Effector memory CD4-positive, alpha-beta T cell (primary cell): Measurements from ENCODE around the gene FANCD2.

Source experiments
- DNase-seq, 3 donors: peaks; one replicate each; pipeline ENCODE4 v3.0.0-alpha.2; 2020
- H3K27ac ChIP-seq: 2 replicates; pipeline ENCODE4 v1.7.0; 2013; ENCODE audit warnings: mild to moderate bottlenecking, low read length, moderate library complexity; ENCODE audit not compliant: insufficient read depth, poor library complexity, severe bottlenecking
- H3K27me3 ChIP-seq: replicated peaks from 2 replicates; pipeline ENCODE4 v1.7.0; 2013; ENCODE audit warnings: mild to moderate bottlenecking, low read length; ENCODE audit not compliant: insufficient read depth, control insufficient read depth, poor library complexity, severe bottlenecking
- H3K36me3 ChIP-seq: 2 replicates; pipeline ENCODE4 v1.7.0; 2013; ENCODE audit warnings: mild to moderate bottlenecking, low read length, moderate library complexity; ENCODE audit not compliant: control insufficient read depth, insufficient read depth
- H3K4me1 ChIP-seq: 2 replicates; pipeline ENCODE4 v1.7.0; 2013; ENCODE audit warnings: low read length, mild to moderate bottlenecking; ENCODE audit not compliant: control insufficient read depth, insufficient read depth, poor library complexity, severe bottlenecking
- H3K4me3 ChIP-seq: 2 replicates; pipeline ENCODE4 v1.7.0; 2013; ENCODE audit warnings: low read length, low read depth, mild to moderate bottlenecking; ENCODE audit not compliant: insufficient read depth, poor library complexity, severe bottlenecking
- H3K9me3 ChIP-seq: 2 replicates; pipeline ENCODE4 v1.7.0; 2013; ENCODE audit warnings: mild to moderate bottlenecking, low read length, moderate library complexity; ENCODE audit not compliant: control insufficient read depth

FANCD2 gene

GRCh38 chr3:10093678-10094077 is 67.4 kb downstream of the FANCD2 start:
- H3K36me3 ChIP-seq = peaks cover 3% of the 10 kb centered on the region

GRCh38 chr3:10099041-10099440 is 72.8 kb downstream of the FANCD2 start:
- Histone ChIP-seq H3K9me3 (no peaks in the 10 kb centered on the region), H3K27ac (no peak overlapping the region), H3K27me3 (no peaks in the 10 kb centered on the region), H3K4me3 (no peak overlapping the region), H3K36me3 (no peaks in the 10 kb centered on the region), H3K4me1 (no peaks in the 10 kb centered on the region)
- no peak for DNase-seq

More at GRCh38 chr3:10093678-10094077, 67.4 kb downstream of the FANCD2 start:
- H3K27me3 ChIP-seq = no peaks in the 10 kb centered on the region
- no peaks in the 10 kb centered on the region for H3K9me3 ChIP-seq
- no peaks in the 10 kb centered on the region for H3K4me1 ChIP-seq
- H3K27ac ChIP-seq = no peak overlapping the region
- no peak overlapping the region for H3K4me3 ChIP-seq
- no peak for DNase-seq

- no peak overlapping the region for H3K27ac ChIP-seq
- H3K4me1 ChIP-seq = no peaks in the 10 kb centered on the region
- H3K36me3 ChIP-seq = no peaks in the 10 kb centered on the region
Observed at GRCh38 chr3:10106919-10107318, 80.7 kb downstream of the FANCD2 start.

GRCh38 chr3:10108091-10108490 is 81.9 kb downstream of the FANCD2 start, which contains the start of gene FANCD2OS:
Gene FANCD2OS (minus strand): TSS chr3:10108255. CDS start chr3:10104774, 3,481 bp downstream.
- no peaks in the 10 kb centered on the region for H3K36me3 ChIP-seq
- H3K27me3 ChIP-seq = no peaks in the 10 kb centered on the region
- no peak within 1 kb of the TSS for H3K4me3 ChIP-seq
- H3K4me1 ChIP-seq = no peaks in the 10 kb centered on the region
- H3K9me3 ChIP-seq = no peaks in the 10 kb centered on the region
- DNase-seq = no peak
- no peak within 1 kb of the TSS for H3K27ac ChIP-seq

More at GRCh38 chr3:10106919-10107318, 80.7 kb downstream of the FANCD2 start:
- Histone ChIP-seq H3K4me3 (no peak overlapping the region), H3K9me3 (no peaks in the 10 kb centered on the region), H3K27me3 (no peaks in the 10 kb centered on the region)
- no peak for DNase-seq

- peaks cover 12% of the 10 kb centered on the region for H3K4me1 ChIP-seq
- peak within 1 kb of the TSS; percentile 80 for H3K27ac ChIP-seq
- peak within 1 kb of the TSS; percentile 85 for H3K4me3 ChIP-seq
- H3K36me3 ChIP-seq = no peaks in the 10 kb centered on the region
- H3K9me3 ChIP-seq = no peaks in the 10 kb centered on the region
- H3K27me3 ChIP-seq = no peaks in the 10 kb centered on the region
- DNase-seq = peak; percentile 88 to 92 (median 88)
Observed at GRCh38 chr3:10115326-10116137, 89.3 kb downstream of the FANCD2 start, which contains the start of gene BRK1. Gene BRK1 (plus strand): TSS chr3:10115675. CDS start chr3:10115702, 27 bp downstream.

GRCh38 chr3:10116138-10116460 is 89.9 kb downstream of the FANCD2 start:
- peak overlapping the region; percentile 80 for H3K27ac ChIP-seq
- H3K4me1 ChIP-seq = peaks cover 12% of the 10 kb centered on the region
- H3K27me3 ChIP-seq = no peaks in the 10 kb centered on the region
- DNase-seq = peak in 1 of 3 donors; percentile 17
- no peaks in the 10 kb centered on the region for H3K9me3 ChIP-seq
- peak overlapping the region; percentile 85 for H3K4me3 ChIP-seq
- H3K36me3 ChIP-seq = no peaks in the 10 kb centered on the region

GRCh38 chr3:10116928-10117327 is 90.7 kb downstream of the FANCD2 start:
- no peaks in the 10 kb centered on the region for H3K36me3 ChIP-seq
- H3K27me3 ChIP-seq = no peaks in the 10 kb centered on the region
- no peak overlapping the region for H3K4me3 ChIP-seq
- no peaks in the 10 kb centered on the region for H3K9me3 ChIP-seq
- no peak overlapping the region for H3K27ac ChIP-seq
- H3K4me1 ChIP-seq = peaks cover 12% of the 10 kb centered on the region
- no peak for DNase-seq

GRCh38 chr3:10119376-10119775 is 93.1 kb downstream of the FANCD2 start:
- Histone ChIP-seq H3K36me3 (no peaks in the 10 kb centered on the region), H3K9me3 (no peaks in the 10 kb centered on the region), H3K27me3 (no peaks in the 10 kb centered on the region), H3K4me3 (no peak overlapping the region), H3K27ac (no peak overlapping the region), H3K4me1 (peaks cover 12% of the 10 kb centered on the region)
- no peak for DNase-seq

GRCh38 chr3:10121064-10121463 is 94.8 kb downstream of the FANCD2 start:
- Histone ChIP-seq H3K4me1 (peaks cover 12% of the 10 kb centered on the region), H3K36me3 (peaks cover 6% of the 10 kb centered on the region), H3K9me3 (no peaks in the 10 kb centered on the region), H3K27ac (no peak overlapping the region), H3K4me3 (no peak overlapping the region), H3K27me3 (no peaks in the 10 kb centered on the region)
- DNase-seq = no peak

- Histone ChIP-seq H3K27me3 (no peaks in the 10 kb centered on the region), H3K4me1 (no peaks in the 10 kb centered on the region), H3K4me3 (no peak overlapping the region), H3K9me3 (no peaks in the 10 kb centered on the region), H3K27ac (no peak overlapping the region), H3K36me3 (peaks cover 21% of the 10 kb centered on the region)
- DNase-seq = no peak
Observed at GRCh38 chr3:10122724-10123123, 96.5 kb downstream of the FANCD2 start.
